K562 (cell line): ENCODE results near the gene CLCN2. TPM values are rescaled to one million over a fixed set of nuclear protein-coding genes. Genes with fewer than 3 reads are reported as not detected.

Experiments
- CEBPG ChIP-seq, 3 experiments: fragments of 200-800 bp in 1 of 3; sonication (Bioruptor generic) in 1 of 3; sonication (generic) in 1 of 3; formaldehyde crosslinking in 1 of 3; IDR thresholded peaks in 2 of 3; conservative IDR thresholded peaks in 1 of 3; 2 replicates each; pipeline versions ENCODE4 v1.6.1 to v1.8.0; 2016 to 2022; ENCODE audit warnings: missing compliant biosample characterization in 2 of 3, missing genetic modification characterization in 2 of 3, mild to moderate bottlenecking in 1 of 3, missing genetic modification reagents in 1 of 3
- DMBX1 ChIP-seq: fragments of 250-450 bp; sonication (Bioruptor Pico); IDR thresholded peaks from 2 replicates; pipeline ENCODE4 v1.8.0; 2022; ENCODE audit warnings: inconsistent platforms, mild to moderate bottlenecking, moderate library complexity, borderline replicate concordance
- ELF1 ChIP-seq: fragments of 200-800 bp; sonication (Bioruptor generic); IDR thresholded peaks from 2 replicates; pipeline ENCODE4 v1.6.1; 2016; ENCODE audit warnings: missing genetic modification characterization, missing compliant biosample characterization
- HIVEP1 ChIP-seq: fragments of 250-450 bp; sonication (Bioruptor Pico); IDR thresholded peaks from 2 replicates; pipeline ENCODE4 v1.4.0; 2020; ENCODE audit warnings: mild to moderate bottlenecking
- MEF2A ChIP-seq: IDR thresholded peaks from 2 replicates; pipeline ENCODE4 v1.6.1; 2011; ENCODE audit warnings: low read depth, mild to moderate bottlenecking, low read length, moderate library complexity; ENCODE audit not compliant: control insufficient read depth
- MGA ChIP-seq: fragments of 450-650 bp; IDR thresholded peaks from 2 replicates; pipeline ENCODE4 v1.6.1; 2016; ENCODE audit warnings: mild to moderate bottlenecking, moderate library complexity
- NEUROD1 ChIP-seq: fragments of 150-350 bp; IDR thresholded peaks from 2 replicates; pipeline ENCODE4 v1.6.1; 2014; ENCODE audit warnings: borderline replicate concordance, low read length, low read depth; ENCODE audit not compliant: partially characterized antibody
- NFATC3 ChIP-seq: fragments of 450-650 bp; IDR thresholded peaks from 2 replicates; pipeline ENCODE4 v1.6.1; 2017; ENCODE audit warnings: mild to moderate bottlenecking
- RBM34 ChIP-seq: fragments of 200-400 bp; formaldehyde crosslinking; IDR thresholded peaks from 2 replicates; pipeline ENCODE4 v1.6.1; 2018; ENCODE audit warnings: low read length, borderline replicate concordance; ENCODE audit not compliant: insufficient read depth
- RNF219 ChIP-seq: fragments of 250-450 bp; sonication (Bioruptor Pico); IDR thresholded peaks from 2 replicates; pipeline ENCODE4 v1.5.0; 2022; ENCODE audit warnings: mild to moderate bottlenecking
- polyA plus RNA-seq, 8 experiments: library from polyadenylated mRNA; depleted of rRNA in 4 of 8; stranded (reverse) in 5 of 8; unstranded in 3 of 8; fragments of >200 nt; fragmentation: Nextera tagmentation in 2 of 8; fragmentation: Illumina TruSeq in 1 of 8; extraction: Ambion mirVana in 2 of 8; extraction: Trizol in 1 of 8; gene quantifications; 2 replicates each; pipeline versions ENCODE4 v1.2.1 to v1.2.3, GENCODE V29; 2011 to 2014; ENCODE audit warnings: inconsistent platforms in 1 of 8, missing spikeins in 1 of 8
- total RNA-seq, 7 experiments: library from RNA; depleted of rRNA in 6 of 7; stranded (reverse); fragments of >200 nt in 6 of 7; fragmentation: Illumina TruSeq in 2 of 7; extraction: Trizol in 2 of 7; gene quantifications; 2 replicates each; pipeline versions ENCODE4 v1.2.1 to v1.2.3, GENCODE V29; 2011 to 2021; ENCODE audit warnings: low replicate concordance in 1 of 7

CLCN2 gene
- total and polyA plus RNA-seq, 9 of the 15 experiments (the other 6 are each of a cell fraction or from before 2014, with no cell fraction given) = 0.10 to 14.0 (median 6.9) TPM

- TF ChIP-seq MGA (peak; percentile 18; the same call in 1 of the 2 replicates), HIVEP1 (CRISPR knock-in tag) (no peak), CEBPG (CRISPR knock-in tag; IDR thresholded peaks at IDR 0.05) (no peak), CEBPG (tag; conservative IDR thresholded peaks at IDR 0.05 in 1 of 2, IDR thresholded peaks at IDR 0.05 in 1 of 2) (no peak), NFATC3 (no peak), DMBX1 (CRISPR knock-in tag) (no peak), RNF219 (CRISPR knock-in tag) (no peak), NEUROD1 (no peak), MEF2A (no peak), RBM34 (no peak), ELF1 (tag) (no peak)
Observed at GRCh38 chr3:184299488-184300377, 61.7 kb downstream of the CLCN2 start (continued).
